Measurements from ENCODE around the gene TMEM223. TPM values are rescaled to one million over a fixed set of nuclear protein-coding genes. Genes with fewer than 3 reads are reported as not detected.

Gene TMEM223
- polyA plus RNA-seq, 1 donor (not counting 4 experiments of a cell fraction or from before 2014, with no cell fraction given): 11.0 TPM

GRCh38 chr11:62801071-62801470 lies 9.3 kb upstream of the TMEM223 start:
- peaks cover 11% of the 10 kb centered on the region for H3K4me1 ChIP-seq (ENCODE audit: control insufficient read depth, extremely low read depth, insufficient read depth, low read length)
- peaks cover 22% of the 10 kb centered on the region for H3K79me2 ChIP-seq (ENCODE audit: control insufficient read depth, insufficient read depth, low read length)
- peaks cover 35 to 64% of the 10 kb centered on the region in 2 experiments for H3K36me3 ChIP-seq (ENCODE audit: control insufficient read depth in 2 of 2, extremely low read depth in 1 of 2, insufficient read depth in 2 of 2, low read length in 2 of 2)
- H3K27ac ChIP-seq (ENCODE audit: control insufficient read depth, insufficient read depth, low read length): no peak overlapping the region
- no peak overlapping the region for H3K4me3 ChIP-seq (ENCODE audit: control insufficient read depth in 2 of 3, extremely low read depth in 1 of 3, insufficient read depth in 2 of 3, low read depth in 1 of 3, low read length in 3 of 3)
- FAIRE-seq (no peak), DNase-seq (ENCODE audit: low read depth, low spot score) (no peak)
- H3K27me3 ChIP-seq (ENCODE audit: control insufficient read depth, extremely low read depth, insufficient read depth, low read length): no peaks in the 10 kb centered on the region
- TF ChIP-seq CTCF (optimal IDR thresholded peaks at IDR 0.05 in 1 of 3, IDR thresholded peaks at IDR 0.05 in 1 of 3, conservative IDR thresholded peaks at IDR 0.05 in 1 of 3; ENCODE audit: extremely low read depth in 1 of 3, insufficient read depth in 2 of 3, low read length in 3 of 3): no peak
- no peak for TF ChIP-seq EZH2 (IDR thresholded peaks at IDR 0.05; ENCODE audit: low read length)
- H3K9ac ChIP-seq (ENCODE audit: control insufficient read depth, extremely low read depth, insufficient read depth, low read length): no peak overlapping the region
- no peak overlapping the region for H3K4me2 ChIP-seq (ENCODE audit: control insufficient read depth, extremely low read depth, insufficient read depth, low read depth, low read length)
- H3K9me3 ChIP-seq (ENCODE audit: control insufficient read depth, low read depth, low read length): no peaks in the 10 kb centered on the region
- H2AFZ ChIP-seq (ENCODE audit: control insufficient read depth, low read length): no peak overlapping the region
- dilution Hi-C loops (cut with MboI; ENCODE audit: extremely low pct_ligation_motif_present, low sequenced_read_pairs): no loop called here
- H4K20me1 ChIP-seq (ENCODE audit: control insufficient read depth, extremely low read depth, insufficient read depth, low read length): peaks cover 6% of the 10 kb centered on the region
- no peaks in the 10 kb centered on the region for H3K9me1 ChIP-seq (ENCODE audit: control insufficient read depth, extremely low read depth, insufficient read depth, low read length)

- Histone ChIP-seq H3K4me2 (ENCODE audit: control insufficient read depth, extremely low read depth, insufficient read depth, low read depth, low read length) (no peak overlapping the region), H3K4me3 (ENCODE audit: control insufficient read depth in 2 of 3, extremely low read depth in 1 of 3, insufficient read depth in 2 of 3, low read depth in 1 of 3, low read length in 3 of 3) (no peak overlapping the region), H3K27ac (ENCODE audit: control insufficient read depth, insufficient read depth, low read length) (no peak overlapping the region), H3K79me2 (ENCODE audit: control insufficient read depth, insufficient read depth, low read length) (peaks cover 15% of the 10 kb centered on the region), H3K36me3 (ENCODE audit: control insufficient read depth in 2 of 2, extremely low read depth in 1 of 2, insufficient read depth in 2 of 2, low read length in 2 of 2) (peaks cover 42 to 73% of the 10 kb centered on the region in 2 experiments), H4K20me1 (ENCODE audit: control insufficient read depth, extremely low read depth, insufficient read depth, low read length) (peaks cover 3% of the 10 kb centered on the region), H3K27me3 (ENCODE audit: control insufficient read depth, extremely low read depth, insufficient read depth, low read length) (no peaks in the 10 kb centered on the region), H3K9me1 (ENCODE audit: control insufficient read depth, extremely low read depth, insufficient read depth, low read length) (no peaks in the 10 kb centered on the region), H3K9ac (ENCODE audit: control insufficient read depth, extremely low read depth, insufficient read depth, low read length) (no peak overlapping the region), H3K4me1 (ENCODE audit: control insufficient read depth, extremely low read depth, insufficient read depth, low read length) (peaks cover 7% of the 10 kb centered on the region), H3K9me3 (ENCODE audit: control insufficient read depth, low read depth, low read length) (no peaks in the 10 kb centered on the region), H2AFZ (ENCODE audit: control insufficient read depth, low read length) (no peak overlapping the region)
- TF ChIP-seq CTCF (optimal IDR thresholded peaks at IDR 0.05 in 1 of 3, IDR thresholded peaks at IDR 0.05 in 1 of 3, conservative IDR thresholded peaks at IDR 0.05 in 1 of 3; ENCODE audit: extremely low read depth in 1 of 3, insufficient read depth in 2 of 3, low read length in 3 of 3): no peak
- TF ChIP-seq EZH2 (IDR thresholded peaks at IDR 0.05; ENCODE audit: low read length): no peak
- DNase-seq (ENCODE audit: low read depth, low spot score) (no peak), FAIRE-seq (no peak)
- dilution Hi-C loops (cut with MboI; ENCODE audit: extremely low pct_ligation_motif_present, low sequenced_read_pairs): no loop called here
These were observed 7.7 kb upstream of the TMEM223 start for GRCh38 chr11:62799486-62799885.
